GM19240 (cell line): ENCODE data around the gene ZNF385A.
"Not testable (repeated sequence)": the region's sequence is repeated elsewhere in the genome, so short reads cannot be mapped to it uniquely, and the experiment has no call there.

Experiments
- DNase-seq: peaks from one replicate; pipeline ENCODE4 v3.0.0; 2011; ENCODE audit warnings: low spot score; ENCODE audit not compliant: insufficient read length

Gene ZNF385A

GRCh38 chr12:54329759-54330158 is 54.8 kb downstream of the ZNF385A start:
- no peak for DNase-seq

- DNase-seq, result no peak
These were observed 55.8 kb downstream of the ZNF385A start for GRCh38 chr12:54328595-54329337.

- DNase-seq, result not testable (repeated sequence)
These were observed 59.0 kb downstream of the ZNF385A start for GRCh38 chr12:54325442-54326109.

DNA sequence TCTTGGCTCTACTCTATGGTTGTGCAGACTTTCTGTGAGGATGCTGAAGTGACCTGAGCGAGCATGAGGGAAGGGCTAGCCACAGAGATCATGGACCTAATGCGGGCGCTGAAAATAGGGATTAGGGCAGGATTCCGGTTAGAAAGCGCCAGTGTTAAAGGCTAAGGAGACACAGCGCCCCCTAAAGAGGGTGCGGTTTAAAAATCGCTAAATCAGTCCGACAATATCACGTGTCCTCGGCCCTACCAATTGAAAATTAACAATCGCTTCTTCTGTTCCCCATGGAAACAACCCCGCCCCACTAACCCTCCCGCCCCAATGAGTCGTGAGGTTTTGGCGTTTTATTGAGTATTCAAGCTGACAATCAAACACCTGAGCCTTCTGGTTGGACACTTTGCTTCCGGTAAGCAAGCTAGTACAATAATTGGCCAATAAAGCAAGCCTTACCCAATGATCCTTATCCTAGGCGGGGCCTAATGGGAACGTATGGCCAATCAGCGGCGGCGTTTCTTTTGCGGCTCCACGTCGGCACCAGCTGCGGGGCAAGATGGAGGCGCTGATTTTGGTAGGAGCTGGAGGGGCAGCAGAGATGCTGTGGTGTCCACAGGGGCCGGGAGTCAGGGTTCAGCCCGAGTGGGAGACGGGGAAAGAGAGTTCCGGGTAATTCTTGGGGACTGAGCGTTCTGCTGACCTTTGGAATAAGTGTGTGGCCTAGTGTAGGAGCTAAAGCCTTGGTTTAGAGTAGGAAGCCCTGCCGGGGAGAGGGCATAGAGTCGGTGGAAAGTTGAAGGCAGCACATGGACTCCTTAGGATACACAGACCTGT is 59.7 kb downstream of the ZNF385A start, which contains the start of gene COPZ1:
Gene COPZ1, plus strand, starts transcription at position 515 of the 825 bp plus-strand sequence. Its CDS starts 33 bp downstream, at position 548.
- DNase-seq, result peak; percentile 88

DNA sequence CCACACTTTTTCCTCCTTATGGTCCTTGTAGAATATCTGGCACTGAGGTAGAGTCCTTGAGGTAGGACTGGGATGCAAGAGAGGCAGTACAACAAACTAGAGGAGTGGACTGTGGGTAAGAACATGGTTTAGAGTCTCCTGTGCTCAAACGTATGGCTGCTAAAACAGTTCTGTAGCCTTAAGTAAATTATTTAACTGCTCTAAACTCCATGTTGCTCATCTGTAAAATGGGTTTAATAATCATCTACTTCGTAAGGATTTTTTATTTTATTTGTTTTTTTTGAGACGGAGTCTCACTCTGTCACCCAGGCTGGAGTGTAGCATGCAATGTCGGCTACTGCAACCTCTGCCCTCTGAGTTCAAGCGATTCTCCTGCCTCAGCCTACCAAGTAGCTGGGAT is 63.2 kb downstream of the ZNF385A start:
- DNase-seq, result no peak
